Central memory CD8-positive, alpha-beta T cell (primary cell): ENCODE measurements around the gene STC2.
"Not testable (repeated sequence)": the region's sequence is repeated elsewhere in the genome, so short reads cannot be mapped to it uniquely, and the experiment has no call there.

Source experiments
- ATAC-seq: fragments of 150-1000 bp; cut with Tn5 transposase; replicated peaks from 2 replicates; pipeline ENCODE4 v1.10.0; 2022; ENCODE audit warnings: mild to moderate bottlenecking, moderate FRiP score, moderate number of reproducible peaks; ENCODE audit not compliant: poor library complexity, severe bottlenecking; ENCODE audit errors: extremely low read depth
- DNase-seq, 2 donors: peaks; one replicate each; pipeline ENCODE4 v3.0.0; 2021; ENCODE audit warnings: low spot score in 2 of 2
- H3K27ac Mint-ChIP-seq: one replicate; pipeline ENCODE4 v1.8.0; 2022; ENCODE audit warnings: low read depth, mild to moderate bottlenecking, moderate library complexity, mixed read lengths
- H3K27me3 Mint-ChIP-seq: one replicate; pipeline ENCODE4 v1.8.0; 2022; ENCODE audit warnings: mixed read lengths
- H3K36me3 Mint-ChIP-seq: one replicate; pipeline ENCODE4 v1.8.0; 2022; ENCODE audit warnings: mild to moderate bottlenecking, moderate library complexity, mixed read lengths; ENCODE audit not compliant: insufficient read depth
- H3K4me1 Mint-ChIP-seq: one replicate; pipeline ENCODE4 v1.8.0; 2022; ENCODE audit warnings: mixed read lengths
- H3K4me3 Mint-ChIP-seq: one replicate; pipeline ENCODE4 v1.8.0; 2022; ENCODE audit warnings: mild to moderate bottlenecking, moderate library complexity, mixed read lengths
- H3K9me3 Mint-ChIP-seq: one replicate; pipeline ENCODE4 v1.8.0; 2022; ENCODE audit warnings: mixed read lengths

STC2 gene

GRCh38 chr5:173327948-173328843 is at the start of gene STC2:
Gene STC2, minus strand, starts transcription at chr5:173328414. Its CDS starts 221 bp downstream, at chr5:173328193.
- Mint-ChIP-seq H3K4me1 (peaks cover 23% of the 10 kb centered on the region), H3K27ac (no peak within 1 kb of the TSS), H3K9me3 (no peaks in the 10 kb centered on the region), H3K4me3 (peak within 1 kb of the TSS; percentile 27), H3K36me3 (no peaks in the 10 kb centered on the region), H3K27me3 (peaks cover 90% of the 10 kb centered on the region)
- ATAC-seq = no peak
- no peak for DNase-seq

DNA sequence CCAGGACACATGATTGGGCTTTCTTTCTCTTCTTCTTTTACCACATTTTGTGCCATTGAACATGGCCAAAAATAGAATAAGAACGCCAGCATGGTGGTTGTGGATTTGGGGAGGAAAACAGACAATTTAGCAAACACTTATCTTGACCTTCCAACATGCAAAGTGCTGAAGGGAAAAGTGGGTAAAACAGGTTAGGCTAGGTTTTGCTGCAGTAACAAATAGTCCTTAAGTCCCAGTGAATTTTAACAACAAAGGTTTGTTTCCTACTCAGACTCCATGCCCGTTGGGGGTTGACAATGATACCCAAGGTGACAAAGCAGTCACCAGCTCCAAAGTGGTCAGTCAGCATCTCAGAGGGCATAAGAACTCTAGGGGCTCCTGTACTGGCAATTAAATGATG is 43.2 kb upstream of the STC2 start:
- Mint-ChIP-seq H3K4me1 (no peaks in the 10 kb centered on the region), H3K4me3 (no peak overlapping the region), H3K36me3 (no peaks in the 10 kb centered on the region), H3K27me3 (peaks cover 32% of the 10 kb centered on the region), H3K27ac (no peak overlapping the region), H3K9me3 (peaks cover 5% of the 10 kb centered on the region)
- ATAC-seq (no peak), DNase-seq (no peak)

GRCh38 chr5:173363406-173363805 is 35.2 kb upstream of the STC2 start:
- H3K4me1 Mint-ChIP-seq = not testable (repeated sequence)

GRCh38 chr5:173355561-173355960 is 27.3 kb upstream of the STC2 start:
- H3K36me3 Mint-ChIP-seq = no peaks in the 10 kb centered on the region
- no peak for DNase-seq
- no peak overlapping the region for H3K4me3 Mint-ChIP-seq
- no peak overlapping the region for H3K27ac Mint-ChIP-seq
- H3K4me1 Mint-ChIP-seq = no peaks in the 10 kb centered on the region
- peaks cover 56% of the 10 kb centered on the region for H3K27me3 Mint-ChIP-seq
- no peaks in the 10 kb centered on the region for H3K9me3 Mint-ChIP-seq
- ATAC-seq = no peak

More at GRCh38 chr5:173363406-173363805, 35.2 kb upstream of the STC2 start:
- H3K9me3 Mint-ChIP-seq, H3K4me3 Mint-ChIP-seq, DNase-seq, H3K36me3 Mint-ChIP-seq, ATAC-seq, H3K27ac Mint-ChIP-seq: not testable (repeated sequence)
- peaks cover 42% of the 10 kb centered on the region for H3K27me3 Mint-ChIP-seq

DNA sequence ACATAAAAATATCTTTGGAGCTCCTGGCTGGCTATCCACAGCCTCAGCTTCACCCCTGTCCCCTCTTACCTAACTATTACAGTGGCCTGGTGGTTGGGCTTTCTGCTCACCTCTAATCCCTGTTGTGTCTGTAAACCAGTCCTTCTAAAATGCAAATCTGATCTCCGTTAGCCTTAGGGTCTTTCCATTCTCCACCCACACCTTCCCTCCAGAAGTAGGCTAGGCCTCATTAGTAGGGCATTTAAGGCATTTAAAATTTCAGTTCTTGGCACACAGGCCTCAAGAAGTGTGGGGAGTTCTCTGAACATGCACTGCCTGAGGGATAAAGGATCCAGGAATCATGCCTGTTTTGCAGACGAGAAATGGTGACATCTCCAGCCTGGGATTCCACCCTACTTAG is 26.4 kb upstream of the STC2 start:
- DNase-seq (no peak), ATAC-seq (no peak)
- Mint-ChIP-seq H3K27me3 (peaks cover 56% of the 10 kb centered on the region), H3K27ac (no peak overlapping the region), H3K36me3 (no peaks in the 10 kb centered on the region), H3K4me3 (no peak overlapping the region), H3K4me1 (no peaks in the 10 kb centered on the region), H3K9me3 (no peaks in the 10 kb centered on the region)

DNA sequence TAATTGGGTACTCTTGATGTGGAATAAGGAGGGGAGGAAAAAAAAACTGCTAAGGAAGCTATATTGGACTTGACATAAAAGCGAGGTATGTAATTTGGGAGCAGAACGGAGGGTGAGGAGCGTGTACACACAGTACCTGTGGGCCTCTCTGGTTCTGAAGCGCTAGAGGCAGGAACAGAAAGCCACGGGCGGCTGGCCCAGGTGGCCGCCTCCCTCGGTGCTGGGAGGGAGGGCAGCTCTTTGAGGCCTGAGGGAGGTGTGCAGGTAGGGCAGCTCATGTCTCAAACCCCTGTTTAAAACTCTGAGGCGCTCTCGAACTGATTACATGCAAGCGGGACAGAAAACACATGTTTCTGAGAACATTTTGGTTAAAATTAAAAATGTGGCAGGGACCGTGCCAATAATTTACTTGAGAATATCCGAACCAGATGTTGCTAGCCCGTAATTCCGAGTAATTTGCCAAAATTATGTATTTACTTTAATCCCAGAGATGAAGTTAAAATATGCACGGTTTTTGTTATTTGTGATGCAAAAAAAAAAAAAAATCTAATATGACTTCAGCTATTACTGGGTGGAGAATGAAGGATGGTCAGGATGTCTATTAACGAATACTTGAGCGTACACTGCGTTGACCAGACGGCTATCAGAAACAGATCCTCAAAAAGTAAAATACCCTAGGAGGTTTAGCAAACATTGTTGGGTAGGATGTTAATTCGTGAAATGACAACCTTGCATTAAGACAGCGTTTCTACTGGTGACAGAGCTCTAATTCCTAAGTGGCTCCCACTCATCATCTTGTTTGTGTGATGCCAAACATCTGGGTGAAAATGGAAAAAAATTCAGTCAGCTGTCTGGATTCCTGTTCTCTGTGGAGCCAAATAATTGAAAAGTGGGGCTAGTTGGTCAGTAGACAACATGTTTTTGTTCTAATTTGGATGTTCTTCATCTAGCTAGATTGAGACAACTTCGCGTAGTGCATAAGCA is 24.4 kb upstream of the STC2 start:
- H3K27ac Mint-ChIP-seq = no peak overlapping the region
- DNase-seq (no peak), ATAC-seq (no peak)
- H3K36me3 Mint-ChIP-seq = no peaks in the 10 kb centered on the region
- peaks cover 40% of the 10 kb centered on the region for H3K27me3 Mint-ChIP-seq
- no peaks in the 10 kb centered on the region for H3K4me1 Mint-ChIP-seq
- no peaks in the 10 kb centered on the region for H3K9me3 Mint-ChIP-seq
- H3K4me3 Mint-ChIP-seq = no peak overlapping the region

GRCh38 chr5:173342813-173343755 is 14.9 kb upstream of the STC2 start:
- H3K9me3 Mint-ChIP-seq = no peaks in the 10 kb centered on the region
- no peak for ATAC-seq
- no peak for DNase-seq
- H3K4me1 Mint-ChIP-seq = no peaks in the 10 kb centered on the region
- H3K27me3 Mint-ChIP-seq = peaks cover 39% of the 10 kb centered on the region
- no peak overlapping the region for H3K4me3 Mint-ChIP-seq
- no peaks in the 10 kb centered on the region for H3K36me3 Mint-ChIP-seq
- H3K27ac Mint-ChIP-seq = no peak overlapping the region

GRCh38 chr5:173341961-173342430 is 13.8 kb upstream of the STC2 start:
- Mint-ChIP-seq H3K4me3 (no peak overlapping the region), H3K36me3 (no peaks in the 10 kb centered on the region), H3K27me3 (peaks cover 50% of the 10 kb centered on the region), H3K27ac (peak overlapping the region; percentile 57), H3K9me3 (no peaks in the 10 kb centered on the region), H3K4me1 (no peaks in the 10 kb centered on the region)
- DNase-seq = no peak
- ATAC-seq = no peak

DNA sequence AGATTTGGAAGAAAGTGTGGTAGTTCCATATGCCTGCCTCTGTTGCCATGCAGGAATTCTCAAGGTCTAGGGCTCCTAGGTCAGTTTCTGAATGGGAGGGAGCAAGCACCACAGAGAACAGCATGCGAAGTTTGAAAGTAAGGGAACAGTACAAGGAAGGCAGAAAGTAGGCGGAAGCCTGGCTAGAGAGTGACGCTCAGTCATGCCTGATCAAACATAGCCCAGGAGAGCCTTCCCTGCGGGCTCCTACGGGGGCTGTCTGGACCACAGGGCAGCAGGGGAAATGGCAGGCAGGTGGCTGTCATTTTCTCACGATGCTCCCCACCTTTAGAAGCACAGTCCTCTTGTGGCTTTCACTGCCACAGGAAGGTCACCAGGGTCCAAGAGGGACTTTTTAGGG is 12.8 kb upstream of the STC2 start:
- Mint-ChIP-seq H3K4me1 (no peaks in the 10 kb centered on the region), H3K4me3 (no peak overlapping the region), H3K9me3 (no peaks in the 10 kb centered on the region), H3K27ac (no peak overlapping the region), H3K36me3 (no peaks in the 10 kb centered on the region), H3K27me3 (peaks cover 60% of the 10 kb centered on the region)
- DNase-seq (no peak), ATAC-seq (no peak)

- Mint-ChIP-seq H3K4me1 (no peaks in the 10 kb centered on the region), H3K4me3 (no peak overlapping the region), H3K36me3 (no peaks in the 10 kb centered on the region), H3K9me3 (no peaks in the 10 kb centered on the region), H3K27ac (no peak overlapping the region), H3K27me3 (peaks cover 66% of the 10 kb centered on the region)
- ATAC-seq (no peak), DNase-seq (no peak)
Observed at GRCh38 chr5:173340451-173340850, 12.2 kb upstream of the STC2 start.

DNA sequence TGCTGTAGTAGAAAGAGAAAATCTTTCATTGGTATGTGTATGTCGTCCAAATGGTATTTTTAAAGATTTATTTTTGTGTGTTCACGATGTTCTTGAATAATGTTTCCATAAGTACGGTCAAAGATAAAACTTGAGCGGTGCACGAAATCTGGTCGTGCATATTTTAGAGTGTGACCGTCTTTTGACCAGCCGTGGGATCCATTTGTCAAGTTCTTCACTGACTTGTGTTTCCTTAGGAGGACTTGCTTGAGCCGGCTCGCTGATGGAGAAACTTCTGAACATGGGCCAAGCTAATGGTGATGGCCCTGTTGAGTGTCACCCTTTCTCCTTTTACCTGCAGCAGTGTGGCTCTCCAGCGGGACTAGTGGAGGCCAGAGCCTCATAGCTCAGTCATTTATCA is 11.1 kb upstream of the STC2 start:
- Mint-ChIP-seq H3K4me1 (no peaks in the 10 kb centered on the region), H3K4me3 (no peak overlapping the region), H3K27me3 (peaks cover 71% of the 10 kb centered on the region), H3K36me3 (no peaks in the 10 kb centered on the region), H3K27ac (no peak overlapping the region), H3K9me3 (no peaks in the 10 kb centered on the region)
- no peak for DNase-seq
- ATAC-seq = no peak
